Measurements from ENCODE around the gene CACNG4. TPM values are rescaled to one million over a fixed set of nuclear protein-coding genes. Genes with fewer than 3 reads are reported as not detected.
A peak's percentile ranks its signal among the peaks of the same experiment; 100 is the strongest.

Gene CACNG4
- total and polyA plus RNA-seq, 9 of the 15 experiments (the other 6 are each of a cell fraction or from before 2014, with no cell fraction given) = 0.07 TPM; not detected in 8

DNA sequence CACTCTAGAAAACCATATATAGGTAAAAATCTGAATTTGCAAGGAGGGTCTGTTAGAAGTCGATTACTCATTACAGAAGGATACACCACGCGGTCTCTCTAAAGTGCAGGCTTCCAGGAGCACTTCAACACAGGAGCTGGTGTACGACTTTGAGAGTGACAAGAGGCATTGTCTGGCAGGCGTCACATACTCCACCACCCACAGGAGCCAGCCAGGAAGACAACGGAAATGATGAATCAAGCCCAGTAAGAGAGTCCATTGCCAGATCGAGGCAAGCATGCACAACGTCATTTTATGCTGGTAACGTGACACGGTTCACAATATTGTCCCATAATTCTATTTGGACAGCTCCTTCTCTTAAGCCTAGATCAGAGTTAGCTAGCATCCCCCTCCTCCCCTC is 15.0 kb upstream of the CACNG4 start:
- Histone ChIP-seq H3K9me1 (ENCODE audit: control insufficient read depth, insufficient read depth, low read length) (no peaks in the 10 kb centered on the region), H2AFZ (ENCODE audit: low read depth, low read length) (no peak overlapping the region), H3K27me3 (ENCODE audit: control insufficient read depth in 2 of 2, insufficient read depth in 2 of 2, low read length in 2 of 2) (peaks cover 45 to 92% of the 10 kb centered on the region in 2 experiments), H4K20me1 (replicated peaks; ENCODE audit: control insufficient read depth, insufficient read depth, low read length) (no peaks in the 10 kb centered on the region; the same call in 1 of the 2 replicates), H3K9me3 (replicated peaks; ENCODE audit: control insufficient read depth, insufficient read depth, low read depth, low read length) (no peaks in the 10 kb centered on the region), H3K27ac (ENCODE audit: extremely low read depth, low read depth, low read length) (no peak overlapping the region), H3K9ac (ENCODE audit: insufficient read depth in 1 of 2, low read depth in 2 of 2, low read length in 2 of 2) (no peak overlapping the region), H3K79me2 (ENCODE audit: control insufficient read depth, insufficient read depth, low read length) (no peaks in the 10 kb centered on the region), H3K4me2 (ENCODE audit: insufficient read depth, low read length) (no peak overlapping the region), H3K4me1 (replicated peaks in 1 of 2; ENCODE audit: control insufficient read depth in 2 of 2, insufficient read depth in 2 of 2, low read length in 2 of 2) (no peaks in the 10 kb centered on the region), H3K4me3 (no peak overlapping the region), H3K36me3 (ENCODE audit: control insufficient read depth, insufficient read depth, low read length) (no peaks in the 10 kb centered on the region)
- no TSS peak for BruUV-seq (replicated peaks)
- in situ Hi-C loops (cut with MboI) (no loop called here), intact Hi-C loops (cut with micrococcal nuclease) (no loop called here)
- FAIRE-seq (no peak), ATAC-seq (no peak), DNase-seq (ENCODE audit: extremely low read depth in 1 of 4, low spot score in 3 of 4) (no peak)
- TF ChIP-seq RFX1 (IDR thresholded peaks at IDR 0.05) = 0 out of 2 replicates have a peak, but pooled peaks have one; percentile 15
- TF ChIP-seq PHB2 (IDR thresholded peaks at IDR 0.05; ENCODE audit: low read depth) = no peak
- TF ChIP-seq E2F6 (IDR thresholded peaks at IDR 0.05; ENCODE audit: borderline replicate concordance in 1 of 2, extremely low read depth in 1 of 2, insufficient read depth in 1 of 2, insufficient read length in 1 of 2, low read depth in 1 of 2, low read length in 1 of 2, poor library complexity in 1 of 2, severe bottlenecking in 1 of 2) = no peak
- CTCF ChIA-PET (ENCODE audit: low intra/inter-chr PET ratio) = no interaction called here
- WGBS (ENCODE audit: insufficient coverage, low coverage, missing lambda C conversion rate) = 3% methylated on average over 10 of the region's 10 CpGs
- POLR2A ChIA-PET = interaction anchor here (0.6 to 1.2 kb wide), 2 partner anchors 8 to 1503 kb away, joined by 3 to 5 read pairs; no protein-coding TSS in a partner anchor

GRCh38 chr17:66950325-66950724 is 14.2 kb upstream of the CACNG4 start:
- WGBS (ENCODE audit: insufficient coverage, low coverage, missing lambda C conversion rate) = 0% methylated on average over 3 of the region's 3 CpGs
- FAIRE-seq = no peak
- H3K36me3 ChIP-seq (ENCODE audit: control insufficient read depth, insufficient read depth, low read length) = no peaks in the 10 kb centered on the region
- TF ChIP-seq RHOXF2B (CRISPR knock-in tag; conservative IDR thresholded peaks at IDR 0.05) = no peak
- no peak for TF ChIP-seq CTCF (IDR thresholded peaks at IDR 0.05 in 2 of 3, conservative IDR thresholded peaks at IDR 0.05 in 1 of 3; ENCODE audit: insufficient read depth in 2 of 3, low read depth in 1 of 3, low read length in 3 of 3)
- TF ChIP-seq ATF1 (CRISPR knock-in tag; IDR thresholded peaks at IDR 0.05) = no peak
- TF ChIP-seq ATF1 (tag; IDR thresholded peaks at IDR 0.05) = no peak
- TF ChIP-seq, protein P1, sequence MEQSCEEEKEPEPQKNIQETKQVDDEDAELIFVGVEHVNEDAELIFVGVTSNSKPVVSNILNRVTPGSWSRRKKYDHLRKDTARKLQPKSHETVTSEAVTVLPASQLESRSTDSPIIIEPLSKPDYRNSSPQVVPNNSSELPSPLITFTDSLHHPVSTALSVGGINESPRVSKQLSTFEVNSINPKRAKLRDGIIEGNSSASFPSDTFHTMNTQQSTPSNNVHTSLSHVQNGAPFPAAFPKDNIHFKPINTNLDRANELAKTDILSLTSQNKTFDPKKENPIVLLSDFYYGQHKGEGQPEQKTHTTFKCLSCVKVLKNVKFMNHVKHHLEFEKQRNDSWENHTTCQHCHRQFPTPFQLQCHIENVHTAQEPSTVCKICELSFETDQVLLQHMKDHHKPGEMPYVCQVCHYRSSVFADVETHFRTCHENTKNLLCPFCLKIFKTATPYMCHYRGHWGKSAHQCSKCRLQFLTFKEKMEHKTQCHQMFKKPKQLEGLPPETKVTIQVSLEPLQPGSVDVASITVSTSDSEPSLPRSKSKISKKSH (CRISPR knock-in tag; IDR thresholded peaks at IDR 0.05) = no peak
- no peak for TF ChIP-seq NR2F6 (CRISPR knock-in tag; IDR thresholded peaks at IDR 0.05)
- H3K27me3 ChIP-seq (ENCODE audit: control insufficient read depth in 2 of 2, insufficient read depth in 2 of 2, low read length in 2 of 2) = peaks cover 39 to 92% of the 10 kb centered on the region in 2 experiments
- no peak overlapping the region for H3K9ac ChIP-seq (ENCODE audit: insufficient read depth in 1 of 2, low read depth in 2 of 2, low read length in 2 of 2)
- no peaks in the 10 kb centered on the region for H3K9me3 ChIP-seq (replicated peaks; ENCODE audit: control insufficient read depth, insufficient read depth, low read depth, low read length)
- BruUV-seq (replicated peaks) = no TSS peak
- in situ Hi-C loops (cut with MboI) = no loop called here
- H3K4me3 ChIP-seq = no peak overlapping the region
- CTCF ChIA-PET (ENCODE audit: low intra/inter-chr PET ratio) = no interaction called here
- ATAC-seq = no peak
- DNase-seq (ENCODE audit: extremely low read depth in 1 of 4, low spot score in 3 of 4) = no peak
- H3K79me2 ChIP-seq (ENCODE audit: control insufficient read depth, insufficient read depth, low read length) = no peaks in the 10 kb centered on the region
- no peaks in the 10 kb centered on the region for H3K4me1 ChIP-seq (replicated peaks in 1 of 2; ENCODE audit: control insufficient read depth in 2 of 2, insufficient read depth in 2 of 2, low read length in 2 of 2)
- H3K27ac ChIP-seq (ENCODE audit: extremely low read depth, low read depth, low read length) = no peak overlapping the region
- no peaks in the 10 kb centered on the region; the same call in 1 of the 2 replicates for H4K20me1 ChIP-seq (replicated peaks; ENCODE audit: control insufficient read depth, insufficient read depth, low read length)
- intact Hi-C loops (cut with micrococcal nuclease) = no loop called here
- H2AFZ ChIP-seq (ENCODE audit: low read depth, low read length) = no peak overlapping the region
- POLR2A ChIA-PET = interaction anchor here (0.6 to 1.2 kb wide), 3 partner anchors 9 to 1504 kb away, joined by 3 to 5 read pairs (median 3); no protein-coding TSS in a partner anchor
- H3K9me1 ChIP-seq (ENCODE audit: control insufficient read depth, insufficient read depth, low read length) = no peaks in the 10 kb centered on the region
- H3K4me2 ChIP-seq (ENCODE audit: insufficient read depth, low read length) = no peak overlapping the region

All from K562 (cell line).